ENCODE measurements around the gene MYRIP. TPM values are rescaled to one million over a fixed set of nuclear protein-coding genes. Genes with fewer than 3 reads are reported as not detected.

The MYRIP gene
- total and polyA plus RNA-seq, 2 experiments from 2014 or later: 1.5 to 1.8 TPM

- TF ChIP-seq REST (IDR thresholded peaks at IDR 0.05; ENCODE audit: unreplicated experiment) (no peak), CREB1 (CRISPR knock-in tag; IDR thresholded peaks at IDR 0.05; ENCODE audit: low read depth) (no peak), STAT1 (IDR thresholded peaks at IDR 0.05; ENCODE audit: unreplicated experiment) (no peak)
Observed at GRCh38 chr3:39855517-39855916, 46.1 kb downstream of the MYRIP start (continued).

GRCh38 chr3:39869890-39870289, 60.5 kb downstream of the MYRIP start:
- ATAC-seq: peak; percentile 81
- peak; percentile 30 for DNase-seq (ENCODE audit: low spot score)

GRCh38 chr3:39870706-39871105, 61.3 kb downstream of the MYRIP start:
- Mint-ChIP-seq H3K27me3 (ENCODE audit: insufficient read depth, low read depth, poor library complexity) (peaks cover 7% of the 10 kb centered on the region), H3K4me3 (no peak overlapping the region), H3K27ac (no peak overlapping the region), H3K36me3 (ENCODE audit: low read depth) (no peaks in the 10 kb centered on the region), H3K9me3 (peaks cover 2% of the 10 kb centered on the region; the same call in 2 of the 3 replicates), H3K4me1 (peaks cover 9% of the 10 kb centered on the region)
- H3K79me2 ChIP-seq (replicated peaks; ENCODE audit: insufficient read depth): no peaks in the 10 kb centered on the region
- H3K27ac ChIP-seq (ENCODE audit: low read depth): no peak overlapping the region
- H3K9me2 ChIP-seq (ENCODE audit: insufficient read depth): no peaks in the 10 kb centered on the region
- no peak overlapping the region for H3K4me2 ChIP-seq
- H3K36me3 ChIP-seq (ENCODE audit: insufficient read depth): no peaks in the 10 kb centered on the region
- H2AFZ ChIP-seq: no peak overlapping the region
- DNase-seq (ENCODE audit: low spot score) (no peak), ATAC-seq (no peak)
- H4K20me1 ChIP-seq (replicated peaks; ENCODE audit: insufficient read depth): no peaks in the 10 kb centered on the region
- H3K27me3 ChIP-seq (ENCODE audit: insufficient read depth): no peaks in the 10 kb centered on the region
- H3K4me3 ChIP-seq: no peak overlapping the region
- no peaks in the 10 kb centered on the region for H3F3A ChIP-seq (replicated peaks; ENCODE audit: low read depth)
- H3K4me1 ChIP-seq (ENCODE audit: insufficient read depth): no peaks in the 10 kb centered on the region
- TF ChIP-seq REST (IDR thresholded peaks at IDR 0.05; ENCODE audit: unreplicated experiment) (no peak), STAT1 (IDR thresholded peaks at IDR 0.05; ENCODE audit: unreplicated experiment) (no peak), POLR2AphosphoS5 (IDR thresholded peaks at IDR 0.05; ENCODE audit: low read depth) (no peak), ZNF331 (CRISPR knock-in tag; IDR thresholded peaks at IDR 0.05; ENCODE audit: low read depth) (no peak), ETS1 (IDR thresholded peaks at IDR 0.05) (no peak), EZH2 (IDR thresholded peaks at IDR 0.05; ENCODE audit: low read depth, unreplicated experiment) (no peak), EZH2phosphoT487 (IDR thresholded peaks at IDR 0.05; ENCODE audit: unreplicated experiment) (no peak)

More at GRCh38 chr3:39869890-39870289, 60.5 kb downstream of the MYRIP start:
- Histone ChIP-seq H3K79me2 (replicated peaks; ENCODE audit: insufficient read depth) (no peaks in the 10 kb centered on the region), H3F3A (replicated peaks; ENCODE audit: low read depth) (no peaks in the 10 kb centered on the region), H3K27ac (ENCODE audit: low read depth) (no peak overlapping the region), H3K27me3 (ENCODE audit: insufficient read depth) (no peaks in the 10 kb centered on the region), H3K4me1 (ENCODE audit: insufficient read depth) (no peaks in the 10 kb centered on the region), H4K20me1 (replicated peaks; ENCODE audit: insufficient read depth) (no peaks in the 10 kb centered on the region), H3K36me3 (ENCODE audit: insufficient read depth) (no peaks in the 10 kb centered on the region), H3K4me3 (no peak overlapping the region), H3K9me2 (ENCODE audit: insufficient read depth) (no peaks in the 10 kb centered on the region), H3K4me2 (no peak overlapping the region), H2AFZ (no peak overlapping the region)
- peaks cover 2% of the 10 kb centered on the region; the same call in 2 of the 3 replicates for H3K9me3 Mint-ChIP-seq
- peaks cover 9% of the 10 kb centered on the region for H3K4me1 Mint-ChIP-seq
- H3K4me3 Mint-ChIP-seq: no peak overlapping the region
- H3K27me3 Mint-ChIP-seq (ENCODE audit: insufficient read depth, low read depth, poor library complexity): peaks cover 7% of the 10 kb centered on the region
- peak overlapping the region; percentile 16 for H3K27ac Mint-ChIP-seq
- TF ChIP-seq NANOG (IDR thresholded peaks at IDR 0.05; ENCODE audit: borderline replicate concordance) (no peak), ZNF114 (CRISPR knock-in tag; IDR thresholded peaks at IDR 0.05) (no peak), EZH2 (IDR thresholded peaks at IDR 0.05; ENCODE audit: low read depth, unreplicated experiment) (no peak), CTCF (conservative IDR thresholded peaks at IDR 0.05; ENCODE audit: low read depth in 2 of 2) (no peak)
- H3K36me3 Mint-ChIP-seq (ENCODE audit: low read depth): no peaks in the 10 kb centered on the region
